ENCODE measurements around the gene MACROD2. TPM values are rescaled to one million over a fixed set of nuclear protein-coding genes. Genes with fewer than 3 reads are reported as not detected.
A peak's percentile ranks its signal among the peaks of the same experiment; 100 is the strongest.

MACROD2 gene
- total and polyA plus RNA-seq, 2 of the 4 experiments (the other 2 are of a cell fraction) = not detected

DNA sequence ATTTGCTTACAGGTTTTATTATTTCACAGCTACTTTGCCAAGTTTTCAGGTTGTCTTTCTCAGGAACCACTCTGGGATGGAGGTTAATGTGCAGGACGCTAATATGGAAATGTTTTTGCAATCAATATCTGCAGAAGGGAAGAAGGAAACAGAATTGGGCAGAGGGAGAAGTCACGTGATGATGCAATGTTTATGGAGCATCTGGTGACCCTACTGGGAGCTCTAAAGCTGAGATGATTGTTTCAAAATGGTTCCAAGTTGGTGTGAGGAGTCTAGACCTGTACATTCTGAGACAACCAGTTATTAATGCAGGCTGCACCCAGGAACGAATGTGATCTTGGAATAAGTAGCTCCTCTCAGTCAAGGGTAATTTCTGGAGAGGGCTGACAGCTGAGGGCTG lies 1247.5 kb downstream of the MACROD2 start:
- H3K4me3 ChIP-seq (ENCODE audit: insufficient read depth, low read depth, low read length) = no peak overlapping the region
- no peak overlapping the region for H3K14ac ChIP-seq (replicated peaks; ENCODE audit: low read depth, low read length)
- H3K56ac ChIP-seq (ENCODE audit: extremely low read depth, insufficient read depth, low read length) = no peak overlapping the region
- H4K5ac ChIP-seq (ENCODE audit: low read depth, low read length) = no peak overlapping the region
- no peaks in the 10 kb centered on the region for H3K4me1 ChIP-seq (ENCODE audit: control insufficient read depth, insufficient read depth, low read length)
- no peak overlapping the region for H2AFZ ChIP-seq (replicated peaks; ENCODE audit: low read length, poor library complexity)
- CTCF ChIA-PET = interaction anchor here (1.0 kb wide), 1 partner anchor 15 kb away, joined by 3 read pairs; no protein-coding TSS in a partner anchor
- no peak overlapping the region for H2BK20ac ChIP-seq (ENCODE audit: low read depth, low read length)
- H3K79me1 ChIP-seq (ENCODE audit: low read depth in 1 of 2, low read length in 2 of 2) = no peaks in the 10 kb centered on the region
- no peak overlapping the region for H2BK120ac ChIP-seq (ENCODE audit: low read depth, low read length)
- no peaks in the 10 kb centered on the region for H3K36me3 ChIP-seq (ENCODE audit: control insufficient read depth, insufficient read depth, low read length)
- H3K18ac ChIP-seq (ENCODE audit: low read depth, low read length) = no peak overlapping the region
- dilution Hi-C loops (cut with HindIII; ENCODE audit: low sequenced_read_pairs, unreplicated experiment) = no loop called here
- H3K9me1 ChIP-seq (ENCODE audit: insufficient read depth, low read length) = no peaks in the 10 kb centered on the region
- H3K27ac ChIP-seq (ENCODE audit: insufficient read depth, low read length) = no peak overlapping the region
- H2AK9ac ChIP-seq (replicated peaks; ENCODE audit: low read depth, low read length, poor library complexity) = no peak overlapping the region
- no peaks in the 10 kb centered on the region for H3K27me3 ChIP-seq (ENCODE audit: control insufficient read depth, insufficient read depth, low read length)
- no peak overlapping the region for H4K8ac ChIP-seq (ENCODE audit: low read depth in 2 of 2, low read length in 2 of 2)
- no peak overlapping the region for H3K23ac ChIP-seq (ENCODE audit: low read depth, low read length)
- BruUV-seq (replicated peaks) = no TSS peak
- TF ChIP-seq CEBPB (IDR thresholded peaks at IDR 0.05; ENCODE audit: low read depth, low read length) = peak; percentile 35; the same call in 1 of the 2 replicates
- TF ChIP-seq, protein P1, sequence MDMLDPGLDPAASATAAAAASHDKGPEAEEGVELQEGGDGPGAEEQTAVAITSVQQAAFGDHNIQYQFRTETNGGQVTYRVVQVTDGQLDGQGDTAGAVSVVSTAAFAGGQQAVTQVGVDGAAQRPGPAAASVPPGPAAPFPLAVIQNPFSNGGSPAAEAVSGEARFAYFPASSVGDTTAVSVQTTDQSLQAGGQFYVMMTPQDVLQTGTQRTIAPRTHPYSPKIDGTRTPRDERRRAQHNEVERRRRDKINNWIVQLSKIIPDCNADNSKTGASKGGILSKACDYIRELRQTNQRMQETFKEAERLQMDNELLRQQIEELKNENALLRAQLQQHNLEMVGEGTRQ (IDR thresholded peaks at IDR 0.05; ENCODE audit: low read depth, low read length) = no peak
- H3K4ac ChIP-seq (ENCODE audit: low read depth, low read length) = no peak overlapping the region
- in situ Hi-C loops (cut with MboI; ENCODE audit: low sequenced_read_pairs) = no loop called here
- peaks cover 5% of the 10 kb centered on the region for H3K9me3 ChIP-seq (ENCODE audit: control insufficient read depth, insufficient read depth, low read length)
- WGBS, 2 experiments (ENCODE audit: extremely low coverage in 2 of 2, insufficient read length in 1 of 2) = 17% methylated on average over 1 of the region's 3 CpGs; no CpG with 5 or more reads in 1 of the 2 experiments
- ATAC-seq (ENCODE audit: low read depth) (no peak), DNase-seq (no peak)
- intact Hi-C loops (cut with micrococcal nuclease) = no loop called here
- H2BK15ac ChIP-seq (ENCODE audit: low read depth, low read length) = no peak overlapping the region
- POLR2A ChIA-PET (ENCODE audit: unreplicated experiment) = no interaction called here
- no peak overlapping the region for H3K4me2 ChIP-seq (ENCODE audit: low read depth, low read length)
- no peak overlapping the region for H4K91ac ChIP-seq (ENCODE audit: insufficient read depth, low read depth, low read length)
- H2AK5ac ChIP-seq (ENCODE audit: low read depth, low read length) = no peak overlapping the region
- no peak overlapping the region for H2BK5ac ChIP-seq (ENCODE audit: low read depth, low read length, poor library complexity, severe bottlenecking)
- H3K9ac ChIP-seq (ENCODE audit: low read depth, low read length) = no peak overlapping the region
- H4K20me1 ChIP-seq (ENCODE audit: insufficient read depth, low read length) = no peaks in the 10 kb centered on the region

Measured in IMR-90 (cell line).